ENCODE results near the gene FBN1.

DNA sequence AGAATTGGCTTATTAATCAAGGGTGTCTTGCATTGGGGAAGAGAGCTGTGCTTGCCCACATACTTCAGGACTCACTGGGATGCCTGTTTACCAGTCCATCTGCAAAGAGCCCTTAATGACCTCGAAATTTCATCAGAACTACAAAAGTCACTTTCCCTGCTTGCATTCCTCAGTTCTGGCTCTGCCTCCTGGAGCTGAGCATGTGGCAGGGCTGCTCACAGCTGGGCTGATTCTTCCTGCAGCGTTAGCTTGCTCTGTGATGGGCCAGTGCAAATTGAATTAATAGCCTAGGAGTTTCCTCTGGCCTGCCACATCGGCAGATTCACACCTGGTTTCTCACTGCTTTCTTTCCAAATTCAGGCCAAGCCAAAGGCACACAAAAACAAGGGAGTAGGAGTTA is 205.4 kb downstream of the FBN1 start:
- TF ChIP-seq, protein P1, sequence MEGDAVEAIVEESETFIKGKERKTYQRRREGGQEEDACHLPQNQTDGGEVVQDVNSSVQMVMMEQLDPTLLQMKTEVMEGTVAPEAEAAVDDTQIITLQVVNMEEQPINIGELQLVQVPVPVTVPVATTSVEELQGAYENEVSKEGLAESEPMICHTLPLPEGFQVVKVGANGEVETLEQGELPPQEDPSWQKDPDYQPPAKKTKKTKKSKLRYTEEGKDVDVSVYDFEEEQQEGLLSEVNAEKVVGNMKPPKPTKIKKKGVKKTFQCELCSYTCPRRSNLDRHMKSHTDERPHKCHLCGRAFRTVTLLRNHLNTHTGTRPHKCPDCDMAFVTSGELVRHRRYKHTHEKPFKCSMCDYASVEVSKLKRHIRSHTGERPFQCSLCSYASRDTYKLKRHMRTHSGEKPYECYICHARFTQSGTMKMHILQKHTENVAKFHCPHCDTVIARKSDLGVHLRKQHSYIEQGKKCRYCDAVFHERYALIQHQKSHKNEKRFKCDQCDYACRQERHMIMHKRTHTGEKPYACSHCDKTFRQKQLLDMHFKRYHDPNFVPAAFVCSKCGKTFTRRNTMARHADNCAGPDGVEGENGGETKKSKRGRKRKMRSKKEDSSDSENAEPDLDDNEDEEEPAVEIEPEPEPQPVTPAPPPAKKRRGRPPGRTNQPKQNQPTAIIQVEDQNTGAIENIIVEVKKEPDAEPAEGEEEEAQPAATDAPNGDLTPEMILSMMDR (IDR thresholded peaks at IDR 0.05), result no peak
- TF ChIP-seq POLR2AphosphoS5 (IDR thresholded peaks at IDR 0.05), result peak; percentile 57
